ENCODE data around the gene TERT.
"Not testable (repeated sequence)": the region's sequence is repeated elsewhere in the genome, so short reads cannot be mapped to it uniquely, and the experiment has no call there.

Gene TERT

DNA sequence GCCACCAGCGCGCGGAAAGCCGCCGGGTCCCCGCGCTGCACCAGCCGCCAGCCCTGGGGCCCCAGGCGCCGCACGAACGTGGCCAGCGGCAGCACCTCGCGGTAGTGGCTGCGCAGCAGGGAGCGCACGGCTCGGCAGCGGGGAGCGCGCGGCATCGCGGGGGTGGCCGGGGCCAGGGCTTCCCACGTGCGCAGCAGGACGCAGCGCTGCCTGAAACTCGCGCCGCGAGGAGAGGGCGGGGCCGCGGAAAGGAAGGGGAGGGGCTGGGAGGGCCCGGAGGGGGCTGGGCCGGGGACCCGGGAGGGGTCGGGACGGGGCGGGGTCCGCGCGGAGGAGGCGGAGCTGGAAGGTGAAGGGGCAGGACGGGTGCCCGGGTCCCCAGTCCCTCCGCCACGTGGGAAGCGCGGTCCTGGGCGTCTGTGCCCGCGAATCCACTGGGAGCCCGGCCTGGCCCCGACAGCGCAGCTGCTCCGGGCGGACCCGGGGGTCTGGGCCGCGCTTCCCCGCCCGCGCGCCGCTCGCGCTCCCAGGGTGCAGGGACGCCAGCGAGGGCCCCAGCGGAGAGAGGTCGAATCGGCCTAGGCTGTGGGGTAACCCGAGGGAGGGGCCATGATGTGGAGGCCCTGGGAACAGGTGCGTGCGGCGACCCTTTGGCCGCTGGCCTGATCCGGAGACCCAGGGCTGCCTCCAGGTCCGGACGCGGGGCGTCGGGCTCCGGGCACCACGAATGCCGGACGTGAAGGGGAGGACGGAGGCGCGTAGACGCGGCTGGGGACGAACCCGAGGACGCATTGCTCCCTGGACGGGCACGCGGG, at the start of gene TERT:
Gene TERT, minus strand, starts transcription at position 234 of the 815 bp plus-strand sequence. Its CDS starts 79 bp downstream, at position 155.
- peaks cover 22 to 39% of the 10 kb centered on the region in 2 donors for H3K4me1 Mint-ChIP-seq
- H3K4me3 Mint-ChIP-seq, result peak within 1 kb of the TSS; percentile 59 to 71
- no peaks in the 10 kb centered on the region for H3K36me3 Mint-ChIP-seq
- DNase-seq, result peak; percentile 39
- ATAC-seq (replicated peaks), result peak; percentile 54 to 68
- no peaks in the 10 kb centered on the region for H3K9me3 Mint-ChIP-seq
- peaks cover 13 to 20% of the 10 kb centered on the region in 2 donors for H3K27me3 Mint-ChIP-seq
- no peak within 1 kb of the TSS for H3K27ac Mint-ChIP-seq

DNA sequence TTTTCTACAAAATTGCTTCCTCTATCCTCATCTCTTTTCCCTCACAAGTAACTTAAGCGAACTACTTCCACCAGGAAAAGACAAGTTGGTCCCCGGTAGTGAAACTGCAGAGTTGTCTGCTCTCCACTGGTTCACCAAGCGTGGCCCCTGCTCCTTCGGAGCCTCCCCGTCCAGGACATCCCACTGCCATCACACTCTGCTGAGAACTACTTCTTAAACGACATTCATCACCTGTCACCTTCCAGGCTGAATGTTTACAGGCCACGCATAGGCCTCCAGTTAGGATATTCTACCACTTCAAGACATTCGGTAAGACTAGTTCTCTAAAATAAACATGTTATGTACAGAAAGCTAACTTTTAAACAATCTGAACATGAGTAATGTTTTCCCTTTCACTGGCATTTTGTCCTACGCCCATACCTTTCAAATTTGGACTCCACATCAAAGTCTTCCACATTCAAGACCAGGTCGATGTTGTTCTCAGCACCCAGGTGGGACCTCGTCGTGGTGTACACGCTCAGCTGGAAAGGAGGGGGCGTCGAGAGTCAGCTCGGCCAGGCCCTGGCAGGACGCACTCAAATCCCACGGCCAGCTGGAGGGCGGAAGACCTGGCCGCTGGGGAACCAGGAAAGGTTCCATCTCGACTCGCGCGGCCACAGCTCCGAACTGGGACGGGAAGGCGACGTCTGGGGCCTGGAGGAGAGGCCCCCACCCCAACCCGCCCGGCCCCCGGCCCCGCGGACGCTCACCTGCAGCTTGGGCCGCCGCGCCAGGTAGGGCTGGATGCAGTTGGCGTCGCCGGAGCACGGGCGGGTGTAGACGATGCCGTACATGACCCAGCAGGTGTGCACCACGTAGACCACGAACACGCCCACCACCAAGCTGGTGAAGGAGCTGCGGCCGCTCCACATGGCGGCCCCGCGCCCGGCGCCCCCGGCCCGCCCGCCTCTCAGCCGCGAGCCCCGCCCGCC, 49.3 kb upstream of the TERT start:
- peaks cover 21 to 33% of the 10 kb centered on the region in 2 donors for H3K36me3 Mint-ChIP-seq
- no peaks in the 10 kb centered on the region for H3K9me3 Mint-ChIP-seq
- no peaks in the 10 kb centered on the region for H3K27me3 Mint-ChIP-seq
- H3K27ac Mint-ChIP-seq, result peak overlapping the region; percentile 77
- H3K4me1 Mint-ChIP-seq, result peaks cover 27 to 51% of the 10 kb centered on the region in 2 donors
- H3K4me3 Mint-ChIP-seq, result peak overlapping the region; percentile 85 to 86
- ATAC-seq (replicated peaks) (peak; percentile 37 to 42), DNase-seq (no peak)

DNA sequence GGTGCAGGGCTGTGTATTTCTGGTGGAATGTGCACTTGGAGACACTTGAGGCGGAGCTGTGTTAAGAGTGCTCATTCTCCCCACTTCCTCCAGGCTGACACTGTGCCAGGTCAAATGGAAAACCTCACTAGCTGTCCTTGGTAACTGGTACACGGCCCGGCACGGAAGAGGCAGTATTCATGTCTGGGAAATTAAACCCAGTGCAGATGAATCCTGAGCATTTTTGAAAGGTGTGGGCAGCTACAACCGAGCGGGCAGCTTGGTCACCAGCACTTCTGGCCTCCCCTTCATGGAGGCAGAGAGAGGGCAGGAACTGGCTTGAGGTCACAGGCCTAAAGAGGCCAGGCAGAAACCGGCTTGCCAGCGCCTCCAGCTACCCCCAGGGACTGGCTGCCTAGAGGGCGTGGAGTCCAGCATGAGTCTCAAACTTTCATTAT, 48.5 kb upstream of the TERT start:
- Mint-ChIP-seq H3K36me3 (peaks cover 25 to 39% of the 10 kb centered on the region in 2 donors), H3K4me3 (peak overlapping the region; percentile 62 to 63), H3K27me3 (no peaks in the 10 kb centered on the region), H3K9me3 (no peaks in the 10 kb centered on the region), H3K27ac (peak overlapping the region; percentile 47), H3K4me1 (peaks cover 27 to 51% of the 10 kb centered on the region in 2 donors)
- no peak for DNase-seq
- ATAC-seq (replicated peaks), result no peak

DNA sequence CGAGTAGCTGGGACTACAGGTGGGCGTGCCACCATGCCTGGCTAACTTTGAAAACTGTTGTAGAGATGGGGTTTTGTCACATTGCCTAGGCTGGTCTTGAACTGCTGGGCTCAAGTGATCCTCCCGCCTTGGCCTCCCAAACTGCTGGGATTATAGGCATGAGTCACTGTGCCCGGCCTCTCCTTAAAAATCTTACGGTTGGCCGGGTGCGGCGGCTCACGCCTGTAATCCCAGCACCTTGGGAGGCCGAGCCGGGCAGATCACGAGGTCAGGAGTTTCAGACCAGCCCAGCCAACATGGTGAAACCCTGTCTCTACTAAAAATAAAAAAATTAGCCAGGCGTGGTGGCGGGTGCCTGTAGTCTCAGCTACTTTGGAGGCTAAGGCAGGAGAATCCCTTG, 47.8 kb upstream of the TERT start:
- H3K27me3 Mint-ChIP-seq; H3K9me3 Mint-ChIP-seq; ATAC-seq (replicated peaks); DNase-seq: not testable (repeated sequence)
- H3K36me3 Mint-ChIP-seq, result peaks cover 29 to 43% of the 10 kb centered on the region in 2 donors
- peak overlapping the region in 1 of 2 donors; percentile 63 for H3K4me3 Mint-ChIP-seq
- peak overlapping the region; percentile 47 for H3K27ac Mint-ChIP-seq
- peaks cover 28 to 56% of the 10 kb centered on the region in 2 donors for H3K4me1 Mint-ChIP-seq

DNA sequence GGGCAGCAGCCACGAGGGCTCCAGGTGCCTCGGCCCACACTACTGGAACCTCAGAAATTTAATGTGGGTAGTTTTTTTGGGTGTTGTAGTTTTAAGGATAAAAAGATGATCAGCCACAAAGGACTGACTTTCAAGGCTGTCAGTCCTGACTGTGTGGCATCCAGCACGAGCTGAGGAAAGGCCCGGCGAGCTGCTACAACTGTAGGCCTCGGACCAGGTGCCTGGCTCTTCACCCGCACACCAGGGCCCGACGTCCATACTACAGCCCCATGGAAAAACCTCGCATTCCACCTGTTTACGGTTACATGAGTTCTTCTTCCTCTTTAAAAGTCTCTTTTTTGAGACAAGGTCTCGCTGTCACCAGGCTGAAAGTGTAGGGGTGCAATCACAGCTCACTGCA, 47.4 kb upstream of the TERT start:
- H3K27ac Mint-ChIP-seq, result no peak overlapping the region
- H3K4me1 Mint-ChIP-seq, result peaks cover 28 to 56% of the 10 kb centered on the region in 2 donors

DNA sequence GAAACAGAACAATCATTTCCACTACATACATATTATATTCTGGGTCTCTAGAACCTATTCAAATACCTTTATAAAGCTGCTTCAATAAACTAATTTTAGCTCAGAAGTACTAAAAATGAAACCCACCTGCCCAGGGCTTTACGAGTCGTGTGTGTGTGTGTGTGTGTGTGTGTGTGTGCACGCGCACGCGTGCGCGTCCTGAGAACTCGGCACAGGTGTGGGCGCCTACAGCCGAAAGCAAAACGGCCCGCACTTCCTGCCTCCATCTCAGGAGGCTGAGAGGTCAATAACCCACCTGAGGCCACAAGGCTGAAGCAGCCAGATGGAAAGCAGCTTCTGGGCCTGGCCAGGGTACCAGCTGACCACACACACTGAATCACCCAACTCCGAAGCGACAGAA, 47.0 kb upstream of the TERT start:
- ATAC-seq (replicated peaks) (no peak), DNase-seq (no peak)
- Mint-ChIP-seq H3K4me1 (peaks cover 28 to 53% of the 10 kb centered on the region in 2 donors), H3K4me3 (peak overlapping the region in 1 of 2 donors; percentile 66), H3K27ac (no peak overlapping the region), H3K36me3 (peaks cover 29 to 47% of the 10 kb centered on the region in 2 donors), H3K9me3 (no peaks in the 10 kb centered on the region), H3K27me3 (no peaks in the 10 kb centered on the region)

More for the DNA sequence above, 47.4 kb upstream of the TERT start:
- Mint-ChIP-seq H3K27me3 (no peaks in the 10 kb centered on the region), H3K9me3 (no peaks in the 10 kb centered on the region), H3K36me3 (peaks cover 29 to 43% of the 10 kb centered on the region in 2 donors), H3K4me3 (no peak overlapping the region)
- DNase-seq (no peak), ATAC-seq (replicated peaks) (no peak)

DNA sequence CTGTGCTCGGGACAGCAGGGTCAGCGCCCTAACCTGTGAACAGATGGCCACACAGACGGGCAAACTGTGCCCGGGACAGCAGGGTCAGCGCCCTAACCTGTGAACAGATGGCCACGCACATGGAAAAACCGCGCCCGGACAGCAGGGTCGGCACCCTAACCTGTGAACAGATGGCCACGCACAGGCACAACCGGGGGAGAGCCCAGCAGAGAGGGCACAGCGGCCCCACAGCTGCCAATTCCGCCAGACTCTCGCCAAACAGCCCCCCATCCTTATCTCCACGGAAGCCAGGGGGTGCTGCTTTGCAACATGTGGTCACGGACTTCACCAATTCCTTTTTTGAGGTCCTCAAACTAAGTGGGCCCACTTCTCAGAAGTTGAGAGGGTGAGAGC, 44.9 kb upstream of the TERT start:
- not testable (repeated sequence) for DNase-seq; H3K4me3 Mint-ChIP-seq; ATAC-seq (replicated peaks); H3K27ac Mint-ChIP-seq; H3K27me3 Mint-ChIP-seq; H3K9me3 Mint-ChIP-seq
- H3K36me3 Mint-ChIP-seq, result peaks cover 38 to 65% of the 10 kb centered on the region in 2 donors
- H3K4me1 Mint-ChIP-seq, result peaks cover 32 to 49% of the 10 kb centered on the region in 2 donors

DNA sequence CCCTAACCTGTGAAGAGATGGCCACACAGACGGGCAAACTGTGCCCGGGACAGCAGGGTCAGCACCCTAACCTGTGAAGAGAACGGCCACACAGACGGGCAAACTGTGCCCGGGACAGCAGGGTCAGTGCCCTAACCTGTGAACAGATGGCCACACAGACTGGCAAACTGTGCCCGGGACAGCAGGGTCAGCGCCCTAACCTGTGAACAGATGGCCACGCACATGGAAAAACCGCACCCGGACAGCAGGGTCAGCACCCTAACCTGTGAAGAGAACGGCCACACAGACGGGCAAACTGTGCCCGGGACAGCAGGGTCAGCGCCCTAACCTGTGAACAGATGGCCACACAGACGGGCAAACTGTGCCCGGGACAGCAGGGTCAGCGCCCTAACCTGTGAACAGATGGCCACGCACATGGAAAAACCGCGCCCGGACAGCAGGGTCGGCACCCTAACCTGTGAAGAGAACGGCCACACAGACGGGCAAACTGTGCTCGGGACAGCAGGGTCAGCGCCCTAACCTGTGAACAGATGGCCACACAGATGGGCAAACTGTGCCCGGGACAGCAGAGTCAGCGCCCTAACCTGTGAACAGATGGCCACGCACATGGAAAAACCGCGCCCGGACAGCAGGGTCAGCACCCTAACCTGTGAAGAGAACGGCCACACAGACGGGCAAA, 44.4 kb upstream of the TERT start:
- not testable (repeated sequence) for H3K27ac Mint-ChIP-seq
- peaks cover 32 to 48% of the 10 kb centered on the region in 2 donors for H3K4me1 Mint-ChIP-seq

DNA sequence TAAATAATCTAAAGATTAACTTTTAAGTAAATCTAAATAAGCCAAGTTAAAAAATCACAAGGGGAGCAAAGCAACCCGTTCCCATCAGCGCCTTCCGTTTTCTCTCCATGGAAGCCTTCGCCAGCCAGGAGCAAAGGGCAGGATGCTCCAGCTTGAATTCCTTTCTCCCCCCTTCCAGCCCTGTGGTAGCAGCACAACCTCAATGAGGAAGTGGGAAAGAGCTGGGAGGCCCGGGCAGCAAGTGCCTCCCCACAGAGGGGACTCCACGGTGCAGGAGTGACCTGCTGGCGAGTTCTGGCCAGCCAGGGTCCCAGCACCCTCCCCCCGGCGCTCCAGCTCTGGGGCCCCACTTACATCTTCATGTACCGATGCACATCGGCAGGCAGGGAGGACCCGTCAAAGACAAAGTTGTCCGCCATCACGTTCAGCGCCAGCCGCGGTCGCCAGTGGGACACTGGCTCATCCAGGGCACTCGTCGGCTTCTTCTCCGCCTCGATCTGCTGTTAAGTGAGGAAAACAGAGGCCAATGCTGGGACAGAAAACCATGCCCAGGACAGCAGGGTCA, 43.7 kb upstream of the TERT start:
- Mint-ChIP-seq H3K27me3 (no peaks in the 10 kb centered on the region), H3K4me3 (no peak overlapping the region), H3K9me3 (no peaks in the 10 kb centered on the region), H3K27ac (no peak overlapping the region), H3K36me3 (peaks cover 32 to 59% of the 10 kb centered on the region in 2 donors), H3K4me1 (peaks cover 27 to 41% of the 10 kb centered on the region in 2 donors)
- DNase-seq, result no peak
- no peak for ATAC-seq (replicated peaks)

More for the DNA sequence above, 44.4 kb upstream of the TERT start:
- H3K4me3 Mint-ChIP-seq; H3K27me3 Mint-ChIP-seq; H3K9me3 Mint-ChIP-seq; DNase-seq; ATAC-seq (replicated peaks): not testable (repeated sequence)
- H3K36me3 Mint-ChIP-seq, result peaks cover 38 to 65% of the 10 kb centered on the region in 2 donors

DNA sequence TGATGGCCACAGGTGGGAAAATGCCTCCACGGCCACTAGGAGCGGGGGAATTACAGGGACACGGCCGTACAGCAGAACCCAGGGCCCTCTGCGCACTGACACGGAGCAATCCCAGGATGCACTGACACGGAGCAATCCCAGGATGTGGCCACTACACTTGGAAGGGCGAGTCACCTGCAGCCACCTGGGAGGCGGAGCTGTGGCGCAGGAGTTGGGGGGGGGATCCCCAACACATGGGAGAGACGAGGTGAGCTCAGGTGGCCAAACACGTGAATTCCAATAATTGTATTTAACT, 43.3 kb upstream of the TERT start:
- Mint-ChIP-seq H3K36me3 (peaks cover 33 to 62% of the 10 kb centered on the region in 2 donors), H3K27me3 (no peaks in the 10 kb centered on the region), H3K4me3 (no peak overlapping the region), H3K4me1 (peaks cover 24 to 37% of the 10 kb centered on the region in 2 donors), H3K9me3 (no peaks in the 10 kb centered on the region), H3K27ac (peak overlapping the region; percentile 25)
- ATAC-seq (replicated peaks) (no peak), DNase-seq (no peak)

DNA sequence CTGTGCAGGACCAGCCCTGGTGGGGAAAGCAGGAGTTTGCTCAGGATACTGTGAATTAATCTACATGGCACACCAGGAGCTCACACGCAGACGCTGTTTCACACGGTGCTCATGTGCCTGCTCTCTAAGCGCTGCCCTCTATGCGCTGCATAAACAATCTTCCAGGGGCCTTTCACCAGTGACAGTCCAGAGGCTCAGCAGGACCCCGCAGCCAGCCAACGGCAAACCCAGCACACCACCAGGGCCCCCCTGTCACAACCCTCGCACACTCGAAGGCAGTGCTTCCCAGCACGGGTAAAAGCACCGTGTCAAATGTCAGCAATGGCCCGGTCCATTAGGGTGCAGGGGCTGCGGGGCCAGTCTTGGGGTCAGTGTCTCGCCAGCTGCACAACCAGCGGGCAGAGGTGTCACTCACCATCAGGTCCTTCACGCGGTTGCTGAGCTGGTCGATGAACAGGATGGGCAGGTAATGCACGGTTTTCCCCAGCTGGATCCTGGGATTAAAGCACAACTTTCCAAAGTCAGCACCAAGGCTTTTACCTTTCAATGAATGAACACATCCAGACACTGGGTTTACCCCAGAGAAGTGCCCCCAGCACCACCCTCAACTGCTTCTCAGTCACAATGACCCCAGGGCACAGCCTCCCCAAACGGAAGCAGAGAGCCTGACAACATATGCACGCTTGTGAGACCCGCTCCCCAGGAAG, 42.8 kb upstream of the TERT start:
- no peak for ATAC-seq (replicated peaks)
- no peaks in the 10 kb centered on the region for H3K27me3 Mint-ChIP-seq
- peaks cover 23 to 34% of the 10 kb centered on the region in 2 donors for H3K4me1 Mint-ChIP-seq
- H3K36me3 Mint-ChIP-seq, result peaks cover 32 to 63% of the 10 kb centered on the region in 2 donors
- no peaks in the 10 kb centered on the region for H3K9me3 Mint-ChIP-seq
- no peak overlapping the region for H3K4me3 Mint-ChIP-seq
- no peak overlapping the region for H3K27ac Mint-ChIP-seq
- no peak for DNase-seq

DNA sequence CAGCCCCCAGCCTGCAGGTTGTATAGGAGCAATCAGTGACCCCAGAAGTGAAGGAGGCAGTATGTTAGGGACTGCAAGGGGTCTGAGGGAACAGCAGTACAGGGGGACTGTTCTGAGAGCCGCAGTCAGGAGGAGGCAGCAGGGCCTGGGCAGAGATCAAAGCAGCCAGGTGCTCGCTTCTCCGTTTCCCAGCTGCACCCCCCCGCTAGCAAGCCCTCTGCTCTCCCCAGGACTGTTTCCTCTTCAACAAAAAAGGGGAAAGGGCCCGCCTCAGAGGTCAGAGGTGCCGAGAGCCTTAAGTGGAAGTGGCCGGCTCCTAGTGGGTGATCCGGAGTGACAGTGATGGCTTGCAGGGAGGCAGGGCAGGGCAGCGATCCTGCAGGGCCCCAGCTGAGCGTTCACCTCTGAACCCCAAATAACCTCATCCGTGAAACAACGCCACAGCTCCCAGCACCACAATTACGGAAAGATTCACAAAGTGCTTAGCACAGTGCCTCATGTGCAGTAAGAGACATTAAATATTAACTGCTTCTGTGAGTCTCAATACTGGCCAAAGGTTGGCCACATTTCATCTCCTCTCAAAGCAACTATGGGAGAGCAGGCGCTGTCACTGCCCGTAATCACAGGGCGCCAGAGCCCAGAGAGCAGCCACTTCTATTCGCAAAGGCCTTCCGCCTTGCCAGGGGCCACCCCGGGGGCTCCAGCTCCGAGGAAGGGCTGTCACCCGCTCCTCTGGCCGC, 42.1 kb upstream of the TERT start:
- H3K27me3 Mint-ChIP-seq, result no peaks in the 10 kb centered on the region
- no peak overlapping the region for H3K4me3 Mint-ChIP-seq
- H3K4me1 Mint-ChIP-seq, result peaks cover 22 to 32% of the 10 kb centered on the region in 2 donors
- DNase-seq (no peak), ATAC-seq (replicated peaks) (no peak)
- no peaks in the 10 kb centered on the region for H3K9me3 Mint-ChIP-seq
- peak overlapping the region; percentile 47 for H3K27ac Mint-ChIP-seq
- H3K36me3 Mint-ChIP-seq, result peaks cover 36 to 67% of the 10 kb centered on the region in 2 donors

Measured in stimulated activated naive B cell treated with anti-CD40 and anti-IgM and Interleukin-4, amounts not matched to agents 10 μg/mL and 1 μg/mL and 100 μg/mL, for 72 hours (primary cell).